Activated CD8-positive, alpha-beta T cell treated with anti-CD3 and anti-CD28 coated beads for 36 hours (primary cell): ENCODE data around the gene COX19. TPM values are rescaled to one million over a fixed set of nuclear protein-coding genes. Genes with fewer than 3 reads are reported as not detected.

Source experiments
- ATAC-seq: fragments of 200-7000 bp; cut with Tn5 transposase; one replicate; pipeline ENCODE4 v1.10.0; 2021; ENCODE audit warnings: mild to moderate bottlenecking, moderate library complexity
- CTCF ChIA-PET: fragments of 350-600 bp; sonication (Branson Sonifier 250); formaldehyde crosslinking; loops from one replicate; lab custom pipeline; 2021; ENCODE audit warnings: antibody characterized with exemption; lab: Charles Lee
- POLR2A ChIA-PET: fragments of 350-600 bp; sonication (Branson Sonifier 250); formaldehyde crosslinking; loops from one replicate; lab custom pipeline; 2021; ENCODE audit warnings: antibody characterized with exemption; lab: Charles Lee
- DNase-seq: peaks from one replicate; pipeline ENCODE4 v3.0.0-alpha.2; 2020
- H3K27ac Mint-ChIP-seq: one replicate; pipeline ENCODE4 v1.8.0; 2021; ENCODE audit warnings: mild to moderate bottlenecking, mixed read lengths
- H3K27me3 Mint-ChIP-seq: one replicate; pipeline ENCODE4 v1.8.0; 2021; ENCODE audit warnings: mixed read lengths
- H3K36me3 Mint-ChIP-seq: one replicate; pipeline ENCODE4 v1.8.0; 2021; ENCODE audit warnings: low read depth, mixed read lengths
- H3K4me1 Mint-ChIP-seq: one replicate; pipeline ENCODE4 v1.8.0; 2021; ENCODE audit warnings: low read depth, mixed read lengths
- H3K4me3 Mint-ChIP-seq: one replicate; pipeline ENCODE4 v1.8.0; 2021; ENCODE audit warnings: mild to moderate bottlenecking, moderate library complexity, mixed read lengths
- H3K9me3 Mint-ChIP-seq: one replicate; pipeline ENCODE4 v1.8.0; 2021; ENCODE audit warnings: mixed read lengths
- CTCF ChIP-seq: fragments of 200-600 bp; IDR thresholded peaks from one replicate; pipeline ENCODE4 v1.8.0; 2022; ENCODE audit warnings: antibody characterized with exemption, mild to moderate bottlenecking
- intact Hi-C: fragments of 100-400 bp; cut with micrococcal nuclease; formaldehyde crosslinking; loops from one replicate; pipeline ENCODE4 v1.10.0; 2022
- total RNA-seq, 2 experiments: library from RNA; stranded (reverse); gene quantifications; one replicate each; pipeline ENCODE4 v1.2.3, GENCODE V29; 2021

Gene COX19
- total RNA-seq, 2 experiments from 2014 or later, result 15.5 to 18.0 TPM

GRCh38 chr7:1021931-1022330, 46.6 kb upstream of the COX19 start:
- POLR2A ChIA-PET, result no interaction called here
- no peak for TF ChIP-seq CTCF

GRCh38 chr7:1021366-1021765, 46.0 kb upstream of the COX19 start:
- POLR2A ChIA-PET, result no interaction called here
- peaks cover 14% of the 10 kb centered on the region for H3K36me3 Mint-ChIP-seq
- DNase-seq (no peak), ATAC-seq (no peak)
- CTCF ChIA-PET, result interaction anchor here (1.2 kb wide), 1 partner anchor 44 kb away, joined by 4 read pairs; no protein-coding TSS in a partner anchor
- no peak overlapping the region for H3K4me3 Mint-ChIP-seq
- H3K9me3 Mint-ChIP-seq, result peaks cover 11% of the 10 kb centered on the region
- TF ChIP-seq CTCF, result no peak
- H3K27ac Mint-ChIP-seq, result no peak overlapping the region
- H3K27me3 Mint-ChIP-seq, result no peaks in the 10 kb centered on the region
- intact Hi-C loops, result no loop called here
- H3K4me1 Mint-ChIP-seq, result peaks cover 8% of the 10 kb centered on the region

More at GRCh38 chr7:1021931-1022330, 46.6 kb upstream of the COX19 start:
- Mint-ChIP-seq H3K27me3 (no peaks in the 10 kb centered on the region), H3K4me1 (peaks cover 10% of the 10 kb centered on the region), H3K36me3 (peaks cover 16% of the 10 kb centered on the region), H3K9me3 (peaks cover 11% of the 10 kb centered on the region), H3K27ac (no peak overlapping the region), H3K4me3 (no peak overlapping the region)
- no peak for ATAC-seq
- CTCF ChIA-PET, result interaction anchor here (1.2 to 1.4 kb wide), 2 partner anchors 29 to 44 kb away, joined by 4 to 6 read pairs; no protein-coding TSS in a partner anchor
- intact Hi-C loops, result no loop called here
- no peak for DNase-seq

- Mint-ChIP-seq H3K4me1 (peaks cover 6% of the 10 kb centered on the region), H3K36me3 (peaks cover 14% of the 10 kb centered on the region), H3K27me3 (no peaks in the 10 kb centered on the region), H3K4me3 (no peak overlapping the region), H3K9me3 (peaks cover 11% of the 10 kb centered on the region), H3K27ac (no peak overlapping the region)
- intact Hi-C loops, result no loop called here
- no peak for TF ChIP-seq CTCF
- ATAC-seq (peak; percentile 32), DNase-seq (no peak)
- CTCF ChIA-PET, result interaction anchor here (1.2 kb wide), 1 partner anchor 45 kb away, joined by 4 read pairs; no protein-coding TSS in a partner anchor
- POLR2A ChIA-PET, result no interaction called here
Measured at GRCh38 chr7:1020849-1021251, 45.5 kb upstream of the COX19 start.

- Mint-ChIP-seq H3K27ac (no peak overlapping the region), H3K9me3 (peaks cover 11% of the 10 kb centered on the region), H3K36me3 (peaks cover 14% of the 10 kb centered on the region), H3K27me3 (no peaks in the 10 kb centered on the region), H3K4me1 (peaks cover 6% of the 10 kb centered on the region), H3K4me3 (no peak overlapping the region)
- intact Hi-C loops, result no loop called here
- ChIA-PET POLR2A (no interaction called here), CTCF (interaction anchor here (2.0 kb wide), 1 partner anchor 27 kb away, joined by 9 read pairs; no protein-coding TSS in a partner anchor)
- DNase-seq, result no peak
- TF ChIP-seq CTCF, result no peak
- ATAC-seq, result no peak
Measured at GRCh38 chr7:1019789-1020610, 44.7 kb upstream of the COX19 start.

GRCh38 chr7:1019255-1019785, 44.0 kb upstream of the COX19 start:
- Mint-ChIP-seq H3K4me3 (no peak overlapping the region), H3K9me3 (peaks cover 11% of the 10 kb centered on the region), H3K36me3 (peaks cover 14% of the 10 kb centered on the region), H3K27me3 (no peaks in the 10 kb centered on the region), H3K27ac (no peak overlapping the region), H3K4me1 (peaks cover 6% of the 10 kb centered on the region)
- intact Hi-C loops, result no loop called here
- no peak for TF ChIP-seq CTCF
- ChIA-PET CTCF (interaction anchor here (1.5 to 2.0 kb wide), 2 partner anchors 26 to 47 kb away, joined by 6 to 9 read pairs; no protein-coding TSS in a partner anchor), POLR2A (no interaction called here)
- ATAC-seq, result no peak
- no peak for DNase-seq
